ENCODE measurements around the gene CEP170.
"Not testable (repeated sequence)": the region's sequence is repeated elsewhere in the genome, so short reads cannot be mapped to it uniquely, and the experiment has no call there.

Gene CEP170

DNA sequence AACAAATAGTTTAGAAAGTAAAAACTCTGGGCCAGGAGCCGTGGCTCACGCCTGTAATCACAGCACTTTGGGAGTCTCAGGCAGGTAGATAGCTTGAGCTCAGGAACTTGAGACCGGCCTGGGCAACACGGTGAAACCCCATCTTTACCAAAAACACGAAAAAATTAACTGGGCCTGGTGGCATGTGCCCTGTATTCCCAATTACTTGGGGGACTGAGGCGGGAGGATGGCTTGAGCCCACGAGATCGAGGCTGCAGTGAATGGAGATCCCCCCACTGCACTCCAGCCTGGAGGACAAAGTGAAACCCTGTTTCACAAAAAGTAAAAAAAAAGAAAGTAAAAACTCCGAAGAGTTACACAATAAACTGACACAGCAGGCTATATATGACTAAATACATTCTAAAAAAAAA is 10.6 kb downstream of the CEP170 start:
- intact Hi-C loops (cut with DNase I), result no loop called here
- peak in 1 of 10 donors; percentile 50 for DNase-seq

DNA sequence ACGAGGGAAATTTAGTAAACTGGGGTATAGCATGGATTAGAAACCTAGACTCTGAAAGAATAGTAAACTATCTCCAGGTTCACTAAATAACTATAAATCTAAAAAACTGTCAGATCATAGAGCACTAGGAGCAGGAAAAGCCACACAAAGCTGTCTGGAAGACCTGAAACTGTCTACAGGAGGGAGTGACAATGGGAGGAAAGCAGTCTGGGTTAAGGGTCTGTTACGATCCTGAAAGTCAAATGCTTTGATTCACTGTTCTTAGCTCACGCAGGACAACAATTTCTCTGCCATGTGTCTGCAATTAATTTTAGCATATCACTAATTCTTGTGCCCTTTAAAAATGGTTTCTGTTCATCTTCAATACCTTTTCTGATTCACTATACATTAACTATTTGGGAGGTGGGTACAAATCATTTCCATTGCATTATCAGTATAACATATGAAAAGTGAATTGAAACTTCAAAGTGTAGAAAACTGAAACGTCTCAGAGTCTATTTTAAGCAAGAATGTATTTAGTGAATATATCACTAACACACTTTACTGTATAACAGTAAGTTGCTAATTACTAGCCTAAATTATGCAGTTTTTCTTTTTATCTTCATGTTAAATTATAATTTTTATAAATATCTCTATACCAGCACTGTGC is 18.4 kb downstream of the CEP170 start:
- no peak for DNase-seq
- intact Hi-C loops (cut with DNase I), result no loop called here

DNA sequence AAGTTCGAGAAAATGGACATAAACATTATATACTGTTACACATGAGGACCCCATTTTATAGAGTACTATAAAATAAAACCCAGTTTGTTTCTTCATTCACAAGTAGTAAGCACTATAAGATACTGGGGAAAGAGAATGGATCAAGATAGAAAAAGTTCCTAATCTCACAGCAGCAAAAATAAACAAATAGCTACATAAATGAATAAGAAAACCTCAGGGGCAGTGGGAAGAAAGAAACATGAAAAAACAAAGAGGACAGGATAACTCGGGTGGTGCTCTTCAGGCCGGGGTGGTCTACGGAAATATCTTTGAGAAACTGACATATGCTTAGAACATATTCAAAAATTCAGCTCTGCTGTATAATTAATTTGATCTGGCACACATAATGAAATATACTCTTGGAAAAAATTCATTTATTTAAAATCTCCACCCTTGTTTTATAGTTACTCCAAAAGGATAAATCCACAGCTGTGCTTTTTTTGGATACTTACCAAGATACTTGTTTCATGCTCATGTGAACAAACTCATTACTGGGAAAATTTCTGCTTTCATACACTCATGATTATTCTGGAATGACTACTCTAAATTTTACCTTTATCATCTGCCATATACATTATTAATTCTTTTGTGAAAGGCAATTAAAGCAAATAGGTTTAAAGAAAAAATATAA is 20.0 kb downstream of the CEP170 start:
- intact Hi-C loops (cut with DNase I), result no loop called here
- DNase-seq, result no peak

DNA sequence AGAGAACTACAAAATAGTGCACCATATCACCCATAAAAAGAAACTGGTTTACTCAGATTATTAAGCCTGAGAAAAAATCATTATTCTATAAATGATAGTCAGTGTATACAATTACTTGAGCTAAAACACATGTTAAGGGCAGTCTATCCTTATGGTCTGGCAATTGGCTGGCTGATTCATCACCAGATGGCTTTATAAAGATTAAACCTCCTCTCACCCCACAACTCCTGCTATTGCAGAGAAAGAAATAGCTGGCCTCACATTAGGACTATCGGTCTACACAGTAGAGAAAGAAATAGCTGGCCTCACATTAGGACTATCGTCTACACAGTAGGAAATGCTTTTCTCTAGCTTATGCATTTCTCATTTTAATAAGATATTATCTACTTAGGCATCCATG is 21.2 kb downstream of the CEP170 start:
- intact Hi-C loops (cut with DNase I), result no loop called here
- no peak for DNase-seq

DNA sequence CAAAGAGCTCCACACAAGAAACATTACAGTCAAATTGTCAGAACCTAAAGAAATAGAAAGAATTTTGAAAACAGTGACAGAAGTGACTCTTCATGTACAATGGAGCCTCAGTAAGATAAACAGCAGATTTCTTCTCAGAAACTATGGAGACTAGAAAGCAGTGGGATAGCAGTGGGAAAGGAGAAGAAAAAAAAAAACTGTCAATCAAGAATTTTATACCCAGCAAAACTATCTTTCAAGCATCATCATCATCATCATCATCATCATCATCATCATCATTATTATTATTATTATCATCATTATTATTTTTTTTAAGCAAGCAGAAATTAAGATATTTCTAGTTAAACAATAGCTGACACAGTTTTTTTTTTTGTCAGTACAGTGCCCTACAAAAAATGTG is 24.2 kb downstream of the CEP170 start:
- intact Hi-C loops (cut with DNase I), result no loop called here
- no peak for DNase-seq

DNA sequence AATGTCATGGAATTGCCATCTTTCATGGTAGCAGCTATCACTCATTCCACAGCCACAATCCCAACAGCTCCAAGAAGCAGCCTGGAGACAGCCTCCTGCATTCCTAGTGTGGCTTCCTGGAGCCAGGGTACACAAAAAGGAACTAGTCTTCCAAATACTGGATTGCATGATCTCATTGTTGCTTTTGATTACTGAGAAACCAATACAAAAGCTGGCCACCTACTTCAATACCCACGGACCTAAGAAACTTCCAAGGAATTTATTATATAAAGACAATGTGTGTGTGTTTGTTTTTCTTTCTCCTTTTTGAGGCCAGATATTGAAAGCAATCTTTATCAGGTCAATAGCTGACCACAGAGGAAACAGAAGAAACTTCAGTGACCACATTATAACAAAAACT is 25.6 kb downstream of the CEP170 start:
- intact Hi-C loops (cut with DNase I), result no loop called here
- no peak for DNase-seq

DNA sequence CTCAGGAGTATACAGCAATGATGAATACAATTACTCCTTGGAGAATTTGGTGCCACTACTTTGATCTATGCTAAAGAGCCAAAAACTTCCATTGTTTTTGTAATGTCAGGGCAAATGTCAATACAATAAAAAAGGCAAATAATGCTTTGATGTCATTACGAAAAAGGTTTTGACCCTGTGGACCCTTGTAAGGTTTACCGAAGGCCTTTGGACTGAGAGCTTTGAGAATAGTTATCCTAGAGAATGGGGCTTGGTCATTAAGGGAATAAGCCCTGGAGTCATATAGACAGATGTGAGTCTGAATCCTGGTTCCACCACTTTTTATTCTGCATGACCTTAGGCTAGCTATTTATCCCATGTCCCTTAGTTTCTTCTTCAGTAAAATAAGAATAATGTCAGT is 27.5 kb downstream of the CEP170 start:
- DNase-seq, result no peak
- intact Hi-C loops (cut with DNase I), result no loop called here

DNA sequence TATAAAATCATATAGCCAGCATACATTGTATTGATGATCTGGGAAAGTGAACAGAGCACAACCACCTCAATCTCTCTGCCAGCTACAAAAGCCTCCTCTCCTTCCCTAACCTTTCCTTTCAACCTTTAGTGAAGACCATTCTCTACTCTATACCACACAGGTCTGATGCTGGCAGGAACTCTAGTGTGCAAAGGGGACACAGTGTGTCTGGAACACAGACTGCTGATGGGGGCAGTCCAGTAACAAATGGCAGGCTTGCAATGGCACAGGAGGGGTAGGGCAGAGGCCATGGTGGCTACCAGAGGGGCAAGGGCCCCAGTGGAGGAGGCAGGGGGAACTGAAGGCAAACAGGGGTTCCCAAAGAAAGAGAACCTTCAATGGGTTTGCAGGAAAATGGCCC is 37.0 kb downstream of the CEP170 start:
- peak in 1 of 10 donors; percentile 42 for DNase-seq
- intact Hi-C loops (cut with DNase I), result no loop called here

DNA sequence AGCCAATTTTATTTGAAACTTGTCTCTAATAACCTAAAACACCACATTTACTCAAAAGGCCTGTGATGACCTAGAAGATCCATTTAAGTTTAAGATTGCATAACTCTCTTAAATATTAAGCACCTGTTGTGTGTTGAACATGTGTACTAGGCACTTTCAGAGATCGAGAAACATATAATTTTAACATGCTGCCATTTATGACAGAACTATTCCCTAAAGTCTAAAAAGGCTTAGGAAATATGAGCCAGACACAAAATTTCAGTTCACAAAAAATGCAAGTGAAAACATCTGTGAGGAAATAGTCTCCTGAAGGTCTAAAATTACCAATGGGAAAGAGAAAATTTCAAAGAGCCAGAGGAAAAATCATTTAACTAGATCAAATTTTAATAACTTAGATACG is 37.7 kb downstream of the CEP170 start:
- intact Hi-C loops (cut with DNase I), result no loop called here
- DNase-seq, result no peak

DNA sequence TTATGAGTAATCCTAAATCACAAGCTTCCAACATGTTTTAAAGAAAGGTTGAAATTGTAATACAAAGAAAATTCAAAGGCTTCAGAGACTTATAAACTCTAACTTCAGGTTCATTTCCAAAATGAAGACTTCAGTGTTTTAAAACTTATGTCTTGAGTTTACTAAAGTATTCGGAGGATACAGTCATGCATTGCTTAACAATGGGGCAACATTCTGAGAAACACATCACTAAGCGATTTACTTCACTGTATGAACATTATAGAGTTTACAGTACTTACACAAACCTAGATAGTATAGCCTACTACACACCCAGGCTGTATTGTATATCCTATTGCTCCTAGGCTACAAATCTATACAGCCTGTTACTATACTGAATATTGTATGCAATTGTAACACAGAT is 38.3 kb downstream of the CEP170 start:
- intact Hi-C loops (cut with DNase I), result no loop called here
- DNase-seq, result no peak

DNA sequence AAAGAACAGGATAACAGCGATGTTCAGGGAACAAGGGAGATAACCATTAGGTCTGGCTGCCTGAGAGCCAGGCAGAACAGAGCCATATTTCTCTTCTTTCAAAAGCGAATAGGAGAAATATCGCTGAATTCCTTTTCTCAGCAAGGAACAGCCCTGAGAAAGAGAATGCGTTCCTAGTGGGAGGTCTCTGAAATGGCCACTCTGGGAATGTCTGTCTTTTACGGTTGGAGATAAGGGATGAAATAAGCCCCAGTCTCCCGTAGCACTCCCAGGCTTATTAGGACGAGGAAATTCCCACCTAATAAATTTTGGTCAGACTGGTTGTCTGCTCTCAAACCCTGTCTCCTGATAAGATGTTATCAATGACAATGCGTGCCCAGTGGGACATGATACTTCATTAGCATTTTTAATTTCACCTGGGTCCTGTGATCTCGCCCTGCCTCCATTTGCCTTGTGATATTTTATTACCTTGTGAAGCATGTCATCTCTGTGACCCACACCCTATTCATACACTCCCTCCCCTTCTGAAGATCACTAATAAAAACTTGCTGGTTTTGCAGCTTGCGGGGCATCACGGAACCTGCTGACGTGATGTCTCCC is 39.7 kb downstream of the CEP170 start:
- DNase-seq; intact Hi-C loops (cut with DNase I): not testable (repeated sequence)

DNA sequence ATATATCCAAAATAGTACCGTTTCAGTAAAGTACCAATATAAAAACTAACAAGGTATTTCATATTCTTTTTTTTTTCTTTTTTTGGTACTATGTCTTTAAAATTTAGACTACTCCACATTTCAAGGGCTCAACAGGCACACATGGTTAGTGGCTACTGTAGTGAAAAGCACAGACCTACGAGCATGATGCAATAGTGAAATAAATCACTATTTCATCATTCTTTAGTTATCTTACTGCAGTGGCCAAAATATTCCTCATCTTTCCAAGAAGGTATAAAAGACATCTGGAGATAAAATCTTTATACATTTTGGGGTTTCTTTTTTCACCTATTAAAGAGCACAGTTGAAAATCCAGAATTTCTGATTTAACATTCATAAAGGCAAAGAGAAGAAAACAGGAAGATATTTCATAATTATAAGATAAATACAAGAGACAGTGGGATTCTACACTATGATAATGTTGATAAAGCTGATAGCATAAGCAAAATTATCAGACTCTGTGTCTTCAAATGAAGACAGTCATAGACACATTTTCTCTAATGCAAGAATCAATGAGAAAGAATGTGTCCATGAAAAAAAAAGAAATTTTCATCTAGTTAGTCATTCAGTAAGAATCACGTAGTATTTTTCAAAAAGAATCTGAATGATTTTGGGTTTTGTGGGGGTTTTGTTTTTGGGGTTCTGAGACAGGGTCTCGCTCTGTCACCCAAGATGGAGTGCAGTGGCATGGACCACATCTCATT is 41.9 kb downstream of the CEP170 start:
- no peak for DNase-seq
- intact Hi-C loops (cut with DNase I), result no loop called here

DNA sequence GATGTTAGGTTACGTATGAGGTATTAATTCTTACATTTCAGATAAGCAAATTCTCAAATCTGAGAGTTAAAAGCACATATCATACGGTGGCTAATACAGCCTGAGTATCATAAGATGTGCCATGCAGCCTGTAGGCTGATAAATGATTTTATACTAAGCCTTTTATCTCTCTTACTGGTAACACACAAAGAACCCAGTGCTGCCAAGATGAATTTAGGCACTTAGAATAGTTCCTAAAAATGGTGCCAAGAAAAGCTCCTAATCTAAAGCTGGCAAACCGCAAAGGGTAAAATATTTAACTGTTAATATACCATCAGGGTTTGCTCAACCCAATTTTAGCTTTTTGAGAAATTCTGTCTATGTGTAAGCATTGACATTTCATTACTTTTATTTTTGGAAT is 43.1 kb downstream of the CEP170 start:
- intact Hi-C loops (cut with DNase I); DNase-seq: not testable (repeated sequence)

DNA sequence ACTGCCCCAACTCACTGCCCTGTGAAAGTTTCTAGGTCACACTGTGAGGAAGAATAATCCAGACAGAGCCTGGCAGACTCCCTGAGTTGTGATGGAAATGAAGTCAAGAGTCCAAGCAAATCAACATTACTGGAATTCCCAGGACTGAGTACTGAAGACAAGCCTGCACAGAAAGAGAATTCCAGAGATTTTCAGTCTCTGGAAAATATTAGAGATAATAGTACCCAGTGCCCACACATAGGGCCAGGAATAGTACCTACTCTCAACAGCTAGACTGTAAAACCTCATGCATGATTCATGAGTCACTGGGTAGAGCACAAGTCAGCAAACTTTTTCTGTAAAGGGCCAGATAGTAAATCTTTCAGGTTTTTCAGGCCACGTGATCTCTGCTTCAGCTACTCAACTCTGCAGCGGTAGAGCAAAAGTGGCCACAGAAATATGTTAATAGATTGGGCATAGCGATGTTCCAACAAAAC is 50.0 kb downstream of the CEP170 start:
- DNase-seq; intact Hi-C loops (cut with DNase I): not testable (repeated sequence)

DNA sequence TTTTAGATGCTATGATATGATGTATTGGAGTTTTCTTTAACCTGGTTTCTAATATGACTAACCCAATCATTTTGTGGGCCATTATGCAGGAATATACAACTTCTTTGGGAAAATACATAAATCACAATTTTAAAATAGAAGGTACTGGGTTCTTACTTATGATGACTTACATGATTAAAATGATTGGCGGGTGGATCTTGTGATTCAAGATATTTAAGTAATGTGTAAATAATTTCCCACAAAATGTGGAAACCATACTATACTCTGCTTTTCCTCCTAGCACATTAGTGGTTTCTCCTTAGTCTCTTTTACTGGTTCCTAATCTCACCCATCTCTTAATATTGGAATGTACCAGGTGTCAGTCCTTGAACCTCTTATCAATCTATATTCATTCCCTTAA is 50.7 kb downstream of the CEP170 start:
- intact Hi-C loops (cut with DNase I); DNase-seq: not testable (repeated sequence)

DNA sequence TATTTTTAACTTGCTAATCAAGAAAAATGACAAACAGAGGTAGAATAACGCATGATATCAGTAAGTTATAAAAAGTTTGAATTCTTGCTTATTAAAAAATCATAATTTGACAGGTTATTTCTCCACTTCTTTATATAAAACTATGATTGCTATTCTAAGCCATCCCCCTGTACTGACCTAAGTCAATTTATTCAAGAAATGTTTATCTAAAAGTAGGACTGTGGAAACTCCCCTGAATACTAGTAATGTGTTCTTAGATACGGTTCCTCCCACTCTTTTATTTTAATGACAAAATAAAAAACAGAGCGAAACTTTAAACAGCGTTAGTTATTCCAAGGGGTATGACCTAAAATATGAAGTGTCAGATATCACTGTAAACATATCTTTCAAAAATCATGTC is 51.9 kb downstream of the CEP170 start:
- DNase-seq; intact Hi-C loops (cut with DNase I): not testable (repeated sequence)

DNA sequence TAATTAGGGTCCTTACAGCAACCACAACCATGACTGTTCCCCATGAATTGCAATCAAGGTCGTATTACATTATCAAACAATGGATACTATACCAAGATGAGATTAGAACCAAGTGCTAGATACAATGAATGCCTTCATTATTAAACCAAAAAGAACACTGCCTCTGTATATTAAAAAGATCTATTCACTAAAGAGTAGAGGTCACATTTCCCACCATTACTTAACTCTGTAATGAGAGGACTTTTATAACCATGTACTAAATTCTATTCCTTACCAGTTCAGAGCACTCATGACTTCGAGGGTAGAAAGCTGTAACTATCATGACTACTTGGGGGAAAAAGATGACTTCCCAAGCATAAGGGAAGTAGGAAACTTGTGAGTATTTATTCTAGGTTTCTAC is 53.8 kb downstream of the CEP170 start:
- intact Hi-C loops (cut with DNase I); DNase-seq: not testable (repeated sequence)

DNA sequence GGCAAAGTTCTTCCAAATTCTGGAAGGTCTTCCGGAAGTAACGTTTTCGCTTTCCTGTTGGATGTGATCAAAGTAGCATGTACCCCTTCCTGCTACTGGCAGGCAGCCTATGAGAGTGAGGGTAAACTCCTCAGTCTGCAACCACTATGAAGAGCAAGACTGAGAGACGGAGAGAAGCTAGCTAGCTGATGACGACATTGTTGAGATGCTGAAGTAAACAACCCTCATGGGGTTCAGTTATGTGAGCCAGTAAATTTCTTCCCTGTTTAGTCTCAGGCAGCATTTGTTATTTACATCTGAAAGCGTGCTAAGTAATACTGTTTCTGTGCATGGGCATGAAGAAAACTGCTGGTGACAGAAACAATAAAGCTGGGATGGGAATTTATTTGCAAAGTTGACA is 57.6 kb downstream of the CEP170 start:
- DNase-seq; intact Hi-C loops (cut with DNase I): not testable (repeated sequence)

DNA sequence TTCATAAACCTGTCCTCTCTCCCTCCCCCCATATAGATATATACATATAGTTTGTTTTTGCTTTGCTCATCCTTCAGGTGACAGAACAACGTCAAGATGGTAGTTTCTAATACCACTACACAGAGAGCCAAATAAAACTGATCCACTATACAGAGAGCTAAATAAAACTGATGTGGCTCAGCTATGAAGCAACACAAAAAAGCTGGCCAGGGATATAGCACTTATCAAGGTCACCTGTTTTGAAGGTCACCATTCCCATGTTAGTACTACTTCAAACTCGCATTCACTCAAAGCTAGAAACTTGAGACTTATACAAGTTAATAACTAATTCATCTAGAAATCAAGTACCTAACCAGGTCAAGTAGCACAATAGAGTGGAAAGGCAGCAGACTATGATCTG is 61.8 kb downstream of the CEP170 start:
- intact Hi-C loops (cut with DNase I); DNase-seq: not testable (repeated sequence)

DNA sequence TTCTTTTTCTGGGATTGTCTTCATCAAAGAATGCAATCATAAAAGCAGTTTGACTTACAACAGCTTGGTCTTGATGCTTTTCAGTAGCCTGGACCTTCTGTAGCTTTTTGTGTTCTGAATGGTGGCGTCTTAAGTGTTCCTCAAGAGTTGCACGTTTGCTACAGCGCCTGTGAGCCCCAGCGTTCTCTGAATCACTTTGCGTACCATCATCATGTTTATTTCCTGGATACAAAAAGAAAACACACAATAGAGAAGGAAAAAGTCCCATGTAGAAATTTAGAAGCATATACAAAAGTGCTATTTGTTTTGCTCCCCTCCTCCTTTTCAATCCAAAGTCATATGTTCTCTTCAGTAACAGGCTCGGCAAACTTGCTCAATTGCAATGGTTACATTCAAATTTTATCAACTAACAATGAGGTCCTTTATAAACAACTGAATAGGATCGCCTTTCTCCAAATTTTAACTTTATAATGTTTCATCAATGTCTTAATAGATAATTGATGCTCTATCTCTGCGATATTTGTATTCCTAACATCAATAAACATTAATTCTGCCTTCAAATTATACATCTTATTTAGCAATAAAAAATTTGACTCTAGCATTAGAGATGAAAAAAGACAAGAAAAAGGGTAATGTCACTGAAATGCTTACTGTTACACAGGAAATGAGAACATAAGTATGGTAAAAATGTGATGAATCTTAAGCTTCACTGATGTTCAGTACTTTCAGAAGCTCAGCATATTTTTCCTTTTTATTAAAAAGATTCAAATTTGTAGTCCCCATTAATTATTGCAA is 68.7 kb downstream of the CEP170 start:
- DNase-seq; intact Hi-C loops (cut with DNase I): not testable (repeated sequence)

Measured in posterior cingulate gyrus (tissue), 11 donors.